ENCODE results near the gene NDUFV1. TPM values are rescaled to one million over a fixed set of nuclear protein-coding genes. Genes with fewer than 3 reads are reported as not detected.
A peak's percentile ranks its signal among the peaks of the same experiment; 100 is the strongest.

NDUFV1 gene
- total and polyA plus RNA-seq, 9 of the 15 experiments (the other 6 are each of a cell fraction or from before 2014, with no cell fraction given): 10.8 to 423 (median 209) TPM

DNA sequence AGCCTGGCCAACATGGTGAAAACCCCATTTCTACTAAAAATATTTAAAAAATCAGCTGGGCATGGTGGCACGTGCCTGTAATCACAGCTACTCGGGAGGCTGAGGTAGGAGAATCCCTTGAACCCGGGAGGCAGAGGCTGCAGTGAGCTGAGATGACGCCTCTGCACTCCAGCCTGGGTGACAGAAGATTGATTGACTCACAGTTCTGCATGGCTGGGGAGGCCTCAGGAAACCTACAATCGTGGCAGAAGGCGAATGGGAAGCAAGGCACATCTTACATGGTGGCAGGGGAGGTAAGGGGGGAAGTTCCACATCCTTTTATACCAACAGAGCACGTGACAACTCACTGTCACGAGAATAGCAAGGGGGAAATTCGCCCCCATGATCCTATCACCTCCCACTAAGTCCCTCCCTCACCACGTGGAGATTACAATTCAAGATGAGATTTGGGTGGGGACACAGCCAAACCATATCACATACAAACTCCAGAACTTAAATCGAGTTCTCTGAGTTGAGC is 17.8 kb upstream of the NDUFV1 start (continued):
- peak; percentile 25; the same call in 1 of the 2 replicates for TF ChIP-seq MAX (CRISPR knock-in tag; IDR thresholded peaks at IDR 0.05)

DNA sequence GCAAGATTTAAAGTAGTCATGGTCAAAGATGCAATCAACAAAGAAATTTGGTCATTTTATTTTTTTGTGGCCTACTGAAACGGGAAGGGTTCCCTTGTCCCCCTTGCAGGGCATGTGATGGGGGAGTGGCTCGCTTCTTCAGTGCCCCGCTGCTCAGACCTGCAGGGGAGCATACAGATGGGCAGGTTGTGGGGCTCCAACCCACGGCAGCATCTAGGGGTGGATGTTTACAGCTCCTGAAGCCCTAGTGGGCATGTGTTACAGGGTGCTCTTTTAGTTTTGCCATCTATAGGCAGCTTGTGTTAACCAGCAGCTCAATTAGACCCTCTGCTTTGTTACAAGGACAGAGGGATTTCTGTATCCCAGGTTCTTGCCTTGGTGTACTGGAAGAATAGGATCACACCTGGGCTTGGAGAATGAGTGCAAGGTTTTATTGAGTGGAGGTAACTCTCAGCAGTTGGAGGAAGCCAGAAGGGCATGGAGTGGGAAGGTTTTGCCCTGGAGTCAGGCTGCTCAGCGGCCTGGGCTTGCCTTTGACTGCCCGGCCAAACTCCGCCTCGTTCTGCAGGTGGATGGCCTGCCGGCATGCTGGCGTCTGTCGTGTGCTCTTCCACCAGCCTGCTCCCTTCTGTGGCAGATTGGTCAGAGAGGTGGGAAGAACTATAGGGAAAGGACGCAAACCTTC is 13.7 kb upstream of the NDUFV1 start:
- Histone ChIP-seq H4K20me1 (replicated peaks; ENCODE audit: control insufficient read depth, insufficient read depth, low read length) (no peaks in the 10 kb centered on the region), H3K27me3 (ENCODE audit: control insufficient read depth in 2 of 2, insufficient read depth in 2 of 2, low read length in 2 of 2) (no peaks in the 10 kb centered on the region), H3K79me2 (ENCODE audit: control insufficient read depth, insufficient read depth, low read length) (no peaks in the 10 kb centered on the region), H3K9ac (ENCODE audit: insufficient read depth in 1 of 2, low read depth in 2 of 2, low read length in 2 of 2) (peak overlapping the region in 1 of 2 experiments; percentile 73; a peak in 2 of 4 replicates), H2AFZ (ENCODE audit: low read depth, low read length) (peak overlapping the region; percentile 36; the same call in 1 of the 2 replicates), H3K4me2 (ENCODE audit: insufficient read depth, low read length) (no peak overlapping the region), H3K4me1 (replicated peaks in 1 of 2; ENCODE audit: control insufficient read depth in 2 of 2, insufficient read depth in 2 of 2, low read length in 2 of 2) (peaks cover 0 to 9% of the 10 kb centered on the region in 2 experiments; a peak in 4 of 5 replicates), H3K9me1 (ENCODE audit: control insufficient read depth, insufficient read depth, low read length) (no peaks in the 10 kb centered on the region), H3K36me3 (ENCODE audit: control insufficient read depth, insufficient read depth, low read length) (peaks cover 3% of the 10 kb centered on the region; the same call in 2 of the 3 replicates), H3K4me3 (no peak overlapping the region), H3K27ac (ENCODE audit: extremely low read depth, low read depth, low read length) (no peak overlapping the region), H3K9me3 (replicated peaks; ENCODE audit: control insufficient read depth, insufficient read depth, low read depth, low read length) (peaks cover 4% of the 10 kb centered on the region; the same call in 1 of the 2 replicates)
- POLR2A ChIA-PET: interaction anchor here (0.6 to 2.1 kb wide), 5 partner anchors 8 to 38 kb away, joined by 3 to 21 read pairs (median 6); partner anchors contain the start of gene GSTP1
- CTCF ChIA-PET (ENCODE audit: low intra/inter-chr PET ratio): no interaction called here
- no TSS peak for BruUV-seq (replicated peaks)
- WGBS (ENCODE audit: insufficient coverage, low coverage, missing lambda C conversion rate): 67% methylated on average over 12 of the region's 12 CpGs
- TF ChIP-seq RBBP5 (IDR thresholded peaks at IDR 0.05; ENCODE audit: borderline replicate concordance, insufficient read depth, low read length, poor library complexity, severe bottlenecking) (no peak), RBM17 (IDR thresholded peaks at IDR 0.05; ENCODE audit: borderline replicate concordance, low read depth, low read length) (no peak), IRF2 (CRISPR knock-in tag; IDR thresholded peaks at IDR 0.05) (no peak), BMI1 (IDR thresholded peaks at IDR 0.05; ENCODE audit: low read length) (no peak), ZNF699 (CRISPR knock-in tag; IDR thresholded peaks at IDR 0.05; ENCODE audit: insufficient replicate concordance) (no peak), SMARCE1 (IDR thresholded peaks at IDR 0.05) (no peak), ILF3 (IDR thresholded peaks at IDR 0.05; ENCODE audit: borderline replicate concordance) (no peak), ZNF408 (CRISPR knock-in tag; IDR thresholded peaks at IDR 0.05; ENCODE audit: low read depth) (no peak), LEF1 (IDR thresholded peaks at IDR 0.05) (no peak), SRF (CRISPR knock-in tag; IDR thresholded peaks at IDR 0.05) (no peak), HNRNPH1 (optimal IDR thresholded peaks at IDR 0.05; ENCODE audit: low read depth, low read length) (no peak), ZNF212 (CRISPR knock-in tag; IDR thresholded peaks at IDR 0.05) (no peak)
- TF ChIP-seq, protein P1, sequence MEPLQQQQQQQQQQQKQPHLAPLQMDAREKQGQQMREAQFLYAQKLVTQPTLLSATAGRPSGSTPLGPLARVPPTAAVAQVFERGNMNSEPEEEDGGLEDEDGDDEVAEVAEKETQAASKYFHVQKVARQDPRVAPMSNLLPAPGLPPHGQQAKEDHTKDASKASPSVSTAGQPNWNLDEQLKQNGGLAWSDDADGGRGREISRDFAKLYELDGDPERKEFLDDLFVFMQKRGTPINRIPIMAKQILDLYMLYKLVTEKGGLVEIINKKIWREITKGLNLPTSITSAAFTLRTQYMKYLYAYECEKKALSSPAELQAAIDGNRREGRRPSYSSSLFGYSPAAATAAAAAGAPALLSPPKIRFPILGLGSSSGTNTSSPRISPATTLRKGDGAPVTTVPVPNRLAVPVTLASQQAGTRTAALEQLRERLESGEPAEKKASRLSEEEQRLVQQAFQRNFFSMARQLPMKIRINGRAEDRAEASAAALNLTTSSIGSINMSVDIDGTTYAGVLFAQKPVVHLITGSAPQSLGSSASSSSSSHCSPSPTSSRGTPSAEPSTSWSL (CRISPR knock-in tag; IDR thresholded peaks at IDR 0.05; ENCODE audit: borderline replicate concordance): no peak
- TF ChIP-seq, protein P2, sequence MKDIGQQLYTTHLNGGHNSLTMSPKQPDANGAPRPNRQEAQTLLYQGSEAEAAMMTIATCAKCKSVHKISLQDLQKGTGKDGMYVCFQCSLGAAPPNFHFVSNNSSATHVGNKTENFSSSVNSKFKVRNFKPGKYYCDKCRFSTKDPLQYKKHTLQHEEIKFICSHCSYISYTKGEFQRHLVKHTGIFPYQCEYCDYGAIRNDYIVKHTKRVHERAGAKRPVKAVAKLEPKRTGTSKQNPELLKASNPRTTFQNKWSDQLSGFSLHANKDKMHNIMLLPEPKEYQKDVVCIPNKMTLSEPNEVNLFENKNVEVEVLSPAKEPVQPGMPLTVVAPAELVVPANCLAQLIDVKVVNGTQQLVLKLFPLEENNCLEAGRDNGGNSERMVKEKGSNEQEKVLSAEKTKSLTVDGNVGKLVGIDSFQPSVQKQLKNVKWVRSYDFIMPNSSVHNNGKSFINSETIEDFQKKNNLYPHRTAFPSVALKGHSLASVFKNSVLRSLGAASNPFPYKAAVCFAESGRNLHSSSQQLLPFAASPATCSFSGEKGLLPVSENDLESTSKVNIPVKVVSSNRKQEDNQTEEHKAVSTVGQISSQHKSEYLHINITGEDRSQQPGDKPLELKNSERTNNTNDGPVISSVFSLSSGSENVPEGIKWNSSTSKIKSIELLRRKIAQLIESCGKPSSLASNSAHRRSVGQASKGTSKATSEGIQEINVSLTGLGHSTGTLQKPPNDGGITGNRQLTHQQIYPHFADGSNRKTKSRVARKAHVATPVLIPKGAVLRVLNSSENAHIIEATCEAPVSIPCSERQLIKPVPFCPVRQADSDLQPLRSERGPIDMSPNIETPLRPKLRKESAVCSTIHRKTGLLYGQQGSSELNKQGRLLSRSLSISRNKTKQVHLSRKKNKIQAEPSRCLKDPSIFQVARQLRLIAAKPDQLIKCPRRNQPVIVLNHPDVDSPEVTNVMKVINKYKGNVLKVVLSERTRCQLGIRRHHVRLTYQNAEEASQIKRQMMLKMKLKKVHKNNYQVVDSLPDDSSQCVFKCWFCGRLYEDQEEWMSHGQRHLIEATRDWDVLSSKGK (CRISPR knock-in tag; IDR thresholded peaks at IDR 0.05): no peak
- in situ Hi-C loops (cut with MboI) (no loop called here), intact Hi-C loops (cut with micrococcal nuclease) (no loop called here)
- FAIRE-seq: no peak
- no peak for DNase-seq (ENCODE audit: extremely low read depth in 1 of 4, low spot score in 3 of 4)
- ATAC-seq: no peak
